ENCODE data around the gene SAT1. TPM values are rescaled to one million over a fixed set of nuclear protein-coding genes. Genes with fewer than 3 reads are reported as not detected.

The SAT1 gene
- total and polyA plus RNA-seq, 2 of the 13 experiments (the other 11 are each of a cell fraction or from before 2014, with no cell fraction given) = 216 to 1,243 TPM

DNA sequence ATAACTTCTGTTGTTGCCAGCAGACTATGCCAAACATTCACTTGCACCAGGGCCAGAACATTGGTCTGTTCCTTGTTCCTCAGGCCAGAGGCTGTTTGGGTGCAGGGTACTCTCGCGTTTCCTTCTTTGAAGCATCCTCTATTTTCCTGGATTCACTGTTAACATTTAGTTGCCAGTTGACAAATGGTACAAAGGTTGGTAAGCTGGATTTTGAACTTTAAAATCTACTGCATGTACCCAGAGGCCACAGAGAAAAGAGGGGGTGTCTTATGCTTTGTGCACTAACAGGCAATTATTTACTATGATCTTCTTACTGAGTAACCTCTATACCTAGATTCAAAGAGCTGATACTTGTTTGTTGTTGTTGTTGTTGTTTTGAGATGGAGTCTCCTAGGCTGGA is 12.8 kb upstream of the SAT1 start (continued):
- TF ChIP-seq ZNF547 (CRISPR knock-in tag; IDR thresholded peaks at IDR 0.05) (no peak), ZFYVE20 (CRISPR knock-in tag; IDR thresholded peaks at IDR 0.05; ENCODE audit: borderline replicate concordance, low read depth) (no peak), ZNF746 (CRISPR knock-in tag; IDR thresholded peaks at IDR 0.05) (no peak), ZNF275 (CRISPR knock-in tag; IDR thresholded peaks at IDR 0.05; ENCODE audit: borderline replicate concordance) (no peak), ZHX2 (IDR thresholded peaks at IDR 0.05; ENCODE audit: low read depth) (no peak), ZHX2 (CRISPR knock-in tag; IDR thresholded peaks at IDR 0.05; ENCODE audit: borderline replicate concordance) (no peak), ZNF713 (CRISPR knock-in tag; IDR thresholded peaks at IDR 0.05) (no peak), KDM6A (CRISPR knock-in tag; IDR thresholded peaks at IDR 0.05; ENCODE audit: low read depth) (peak; percentile 47; the same call in 1 of the 2 replicates), SKI (IDR thresholded peaks at IDR 0.05; ENCODE audit: partially characterized antibody) (no peak), HNF4G (IDR thresholded peaks at IDR 0.05; ENCODE audit: borderline replicate concordance, low read depth, low read length) (peak; percentile 61), HNF4G (CRISPR knock-in tag; IDR thresholded peaks at IDR 0.05; ENCODE audit: borderline replicate concordance, low read depth) (no peak), NCOR1 (IDR thresholded peaks at IDR 0.05; ENCODE audit: borderline replicate concordance, low read length) (peak; percentile 59; the same call in 1 of the 2 replicates), NR2F6 (IDR thresholded peaks at IDR 0.05) (no peak), NR2F6 (CRISPR knock-in tag; IDR thresholded peaks at IDR 0.05) (no peak), KLF12 (CRISPR knock-in tag; IDR thresholded peaks at IDR 0.05; ENCODE audit: borderline replicate concordance) (no peak), CREM (IDR thresholded peaks at IDR 0.05) (0 out of 2 replicates have a peak, but pooled peaks have one; percentile 13), CREM (CRISPR knock-in tag; IDR thresholded peaks at IDR 0.05) (no peak), DNMT1 (CRISPR knock-in tag; IDR thresholded peaks at IDR 0.05) (no peak)
- TF ChIP-seq, protein P1, sequence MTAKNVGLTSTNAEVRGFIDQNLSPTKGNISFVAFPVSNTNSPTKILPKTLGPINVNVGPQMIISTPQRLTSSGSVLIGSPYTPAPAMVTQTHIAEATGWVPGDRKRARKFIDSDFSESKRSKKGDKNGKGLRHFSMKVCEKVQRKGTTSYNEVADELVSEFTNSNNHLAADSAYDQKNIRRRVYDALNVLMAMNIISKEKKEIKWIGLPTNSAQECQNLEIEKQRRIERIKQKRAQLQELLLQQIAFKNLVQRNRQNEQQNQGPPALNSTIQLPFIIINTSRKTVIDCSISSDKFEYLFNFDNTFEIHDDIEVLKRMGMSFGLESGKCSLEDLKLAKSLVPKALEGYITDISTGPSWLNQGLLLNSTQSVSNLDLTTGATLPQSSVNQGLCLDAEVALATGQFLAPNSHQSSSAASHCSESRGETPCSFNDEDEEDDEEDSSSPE (CRISPR knock-in tag; IDR thresholded peaks at IDR 0.05) = no peak
- TF ChIP-seq, protein P2, sequence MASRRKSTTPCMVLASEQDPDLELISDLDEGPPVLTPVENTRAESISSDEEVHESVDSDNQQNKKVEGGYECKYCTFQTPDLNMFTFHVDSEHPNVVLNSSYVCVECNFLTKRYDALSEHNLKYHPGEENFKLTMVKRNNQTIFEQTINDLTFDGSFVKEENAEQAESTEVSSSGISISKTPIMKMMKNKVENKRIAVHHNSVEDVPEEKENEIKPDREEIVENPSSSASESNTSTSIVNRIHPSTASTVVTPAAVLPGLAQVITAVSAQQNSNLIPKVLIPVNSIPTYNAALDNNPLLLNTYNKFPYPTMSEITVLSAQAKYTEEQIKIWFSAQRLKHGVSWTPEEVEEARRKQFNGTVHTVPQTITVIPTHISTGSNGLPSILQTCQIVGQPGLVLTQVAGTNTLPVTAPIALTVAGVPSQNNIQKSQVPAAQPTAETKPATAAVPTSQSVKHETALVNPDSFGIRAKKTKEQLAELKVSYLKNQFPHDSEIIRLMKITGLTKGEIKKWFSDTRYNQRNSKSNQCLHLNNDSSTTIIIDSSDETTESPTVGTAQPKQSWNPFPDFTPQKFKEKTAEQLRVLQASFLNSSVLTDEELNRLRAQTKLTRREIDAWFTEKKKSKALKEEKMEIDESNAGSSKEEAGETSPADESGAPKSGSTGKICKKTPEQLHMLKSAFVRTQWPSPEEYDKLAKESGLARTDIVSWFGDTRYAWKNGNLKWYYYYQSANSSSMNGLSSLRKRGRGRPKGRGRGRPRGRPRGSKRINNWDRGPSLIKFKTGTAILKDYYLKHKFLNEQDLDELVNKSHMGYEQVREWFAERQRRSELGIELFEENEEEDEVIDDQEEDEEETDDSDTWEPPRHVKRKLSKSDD (CRISPR knock-in tag; IDR thresholded peaks at IDR 0.05; ENCODE audit: low read depth) = no peak

All from HepG2 (cell line).